Non-pigmented ciliary epithelial cell (primary cell): Measurements from ENCODE around the gene FCAMR.

Experiments
- DNase-seq: peaks from one replicate; pipeline ENCODE4 v3.0.0-alpha.2; 2010; ENCODE audit warnings: low read depth

FCAMR gene

GRCh38 chr1:206909161-206909882, 60.9 kb downstream of the FCAMR start:
- DNase-seq = no peak

DNA sequence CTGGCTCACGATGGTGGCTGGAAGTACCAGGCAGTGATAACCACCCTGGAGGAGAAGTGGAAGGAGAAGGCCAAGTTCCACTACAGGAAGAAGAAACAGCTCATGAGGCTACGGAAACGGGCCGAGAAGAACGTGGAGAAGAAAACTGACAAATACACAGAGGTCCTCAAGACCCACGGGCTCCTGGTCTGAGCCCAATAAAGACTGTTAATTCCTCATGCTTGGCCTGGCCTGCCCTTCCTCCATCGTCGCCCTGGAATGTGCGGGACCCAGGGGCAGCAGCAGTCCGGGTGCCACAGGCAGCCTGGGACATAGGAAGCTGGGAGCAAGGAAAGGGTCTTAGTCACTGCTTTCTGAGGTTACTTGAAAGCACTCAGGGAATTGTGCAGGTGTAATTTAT, 62.2 kb downstream of the FCAMR start:
- no peak for DNase-seq
